H9 (cell line): Measurements from ENCODE around the gene MYO1C. TPM values are rescaled to one million over a fixed set of nuclear protein-coding genes. Genes with fewer than 3 reads are reported as not detected.

ENCODE experiments used
- DNase-seq: peaks from one replicate; pipeline ENCODE4 v3.0.0-alpha.2; 2017
- H2AFZ ChIP-seq: one replicate; pipeline ENCODE4 v1.6.1; 2013; ENCODE audit warnings: mild to moderate bottlenecking, low read length, control low read depth, moderate library complexity
- H2AK5ac ChIP-seq: 2 replicates; pipeline ENCODE4 v1.6.1; 2013; ENCODE audit warnings: low read length, control low read depth, mixed read lengths; ENCODE audit not compliant: insufficient read length
- H2BK120ac ChIP-seq: one replicate; pipeline ENCODE4 v1.6.1; 2013; ENCODE audit warnings: low read depth, mild to moderate bottlenecking, low read length, control low read depth, inconsistent platforms; ENCODE audit not compliant: poor library complexity, severe bottlenecking
- H2BK12ac ChIP-seq: 2 replicates; pipeline ENCODE4 v1.6.1; 2013; ENCODE audit warnings: low read length, control low read depth, mixed read lengths, low read depth; ENCODE audit not compliant: insufficient read length
- H2BK15ac ChIP-seq: 2 replicates; pipeline ENCODE4 v1.6.1; 2013; ENCODE audit warnings: low read depth, low read length, control low read depth
- H2BK20ac ChIP-seq: one replicate; pipeline ENCODE4 v1.6.1; 2013; ENCODE audit warnings: low read depth, mild to moderate bottlenecking, low read length, control low read depth, inconsistent platforms; ENCODE audit not compliant: poor library complexity, severe bottlenecking
- H2BK5ac ChIP-seq: 2 replicates; pipeline ENCODE4 v1.6.1; 2013; ENCODE audit warnings: low read length, control low read depth, mixed read lengths; ENCODE audit not compliant: insufficient read length
- H3K14ac ChIP-seq: 2 replicates; pipeline ENCODE4 v1.6.1; 2013; ENCODE audit warnings: low read length, control low read depth; ENCODE audit not compliant: insufficient read depth
- H3K18ac ChIP-seq: 2 replicates; pipeline ENCODE4 v1.6.1; 2013; ENCODE audit warnings: low read depth, mild to moderate bottlenecking, mixed read lengths, low read length, control low read depth; ENCODE audit not compliant: insufficient read length
- H3K23ac ChIP-seq: 2 replicates; pipeline ENCODE4 v1.6.1; 2013; ENCODE audit warnings: low read length, control low read depth, mixed read lengths, low read depth; ENCODE audit not compliant: insufficient read length
- H3K23me2 ChIP-seq: 2 replicates; pipeline ENCODE4 v1.6.1; 2013; ENCODE audit warnings: low read depth, mild to moderate bottlenecking, mixed read lengths, low read length, control low read depth; ENCODE audit not compliant: insufficient read length, poor library complexity, severe bottlenecking
- H3K27ac ChIP-seq: 2 replicates; pipeline ENCODE4 v1.5.1; 2013; ENCODE audit warnings: low read length, control low read depth, mixed read lengths, low read depth; ENCODE audit not compliant: insufficient read length
- H3K27me3 ChIP-seq: 2 replicates; pipeline ENCODE4 v1.6.1; 2013; ENCODE audit warnings: low read length, control low read depth, inconsistent platforms; ENCODE audit not compliant: insufficient read depth
- H3K4ac ChIP-seq: 2 replicates; pipeline ENCODE4 v1.6.1; 2013; ENCODE audit warnings: low read depth, mild to moderate bottlenecking, control low read depth, inconsistent platforms, low read length, moderate library complexity
- H3K4me1 ChIP-seq: 2 replicates; pipeline ENCODE4 v1.6.1; 2013; ENCODE audit warnings: low read length, control low read depth, inconsistent platforms; ENCODE audit not compliant: insufficient read depth
- H3K4me2 ChIP-seq: 2 replicates; pipeline ENCODE4 v1.6.1; 2013; ENCODE audit warnings: low read length, control low read depth, mixed read lengths; ENCODE audit not compliant: insufficient read length, insufficient read depth
- H3K56ac ChIP-seq: 2 replicates; pipeline ENCODE4 v1.6.1; 2013; ENCODE audit warnings: low read depth, mild to moderate bottlenecking, mixed read lengths, low read length, control low read depth; ENCODE audit not compliant: insufficient read length
- H3K79me1 ChIP-seq: 2 replicates; pipeline ENCODE4 v1.6.1; 2013; ENCODE audit warnings: low read depth, mild to moderate bottlenecking, moderate library complexity, low read length, control low read depth, inconsistent platforms; ENCODE audit not compliant: insufficient read depth, poor library complexity, severe bottlenecking
- H3K79me2 ChIP-seq: 2 replicates; pipeline ENCODE4 v1.6.1; 2013; ENCODE audit warnings: low read length, control low read depth, inconsistent platforms; ENCODE audit not compliant: insufficient read depth
- H3K9ac ChIP-seq: 2 replicates; pipeline ENCODE4 v1.6.1; 2013; ENCODE audit warnings: low read length, control low read depth, mixed read lengths; ENCODE audit not compliant: insufficient read length; ENCODE audit errors: extremely low read depth
- H3K9me3 ChIP-seq: one replicate; pipeline ENCODE4 v1.6.1; 2013; ENCODE audit warnings: low read depth, low read length, inconsistent platforms; ENCODE audit not compliant: control insufficient read depth
- H3T11ph ChIP-seq: one replicate; pipeline ENCODE4 v1.6.1; 2013; ENCODE audit warnings: mild to moderate bottlenecking, low read length, control low read depth, inconsistent platforms
- H4K20me1 ChIP-seq: one replicate; pipeline ENCODE4 v1.6.1; 2013; ENCODE audit not compliant: control insufficient read depth, insufficient read length, insufficient read depth
- H4K5ac ChIP-seq: 2 replicates; pipeline ENCODE4 v1.6.1; 2013; ENCODE audit warnings: low read depth, mild to moderate bottlenecking, mixed read lengths, low read length, control low read depth; ENCODE audit not compliant: insufficient read length
- H4K8ac ChIP-seq: replicated peaks from 2 replicates; pipeline ENCODE4 v1.6.1; 2013; ENCODE audit warnings: low read length, control low read depth, mixed read lengths, low read depth; ENCODE audit not compliant: insufficient read length
- H4K91ac ChIP-seq: 2 replicates; pipeline ENCODE4 v1.6.1; 2013; ENCODE audit warnings: low read depth, mild to moderate bottlenecking, moderate library complexity, mixed read lengths, low read length, control low read depth; ENCODE audit not compliant: insufficient read length
- H3K27ac Mint-ChIP-seq, 3 experiments: 2 replicates in 2 of 3; 3 replicates in 1 of 3; pipeline ENCODE4 v1.8.0; 2020 to 2021; ENCODE audit warnings: mixed read lengths in 3 of 3, mild to moderate bottlenecking in 1 of 3, moderate library complexity in 1 of 3
- H3K27me3 Mint-ChIP-seq: 2 replicates; pipeline ENCODE4 v1.8.0; 2021; ENCODE audit warnings: low read depth, mild to moderate bottlenecking, moderate library complexity, mixed read lengths
- H3K36me3 Mint-ChIP-seq, 3 experiments: 2 replicates in 2 of 3; 3 replicates in 1 of 3; pipeline ENCODE4 v1.8.0; 2020 to 2021; ENCODE audit warnings: low read depth in 3 of 3, mixed read lengths in 3 of 3; ENCODE audit not compliant: insufficient read depth in 1 of 3
- H3K4me1 Mint-ChIP-seq, 2 experiments: 2 replicates each; pipeline ENCODE4 v1.8.0; 2020; ENCODE audit warnings: mixed read lengths in 2 of 2
- H3K4me3 Mint-ChIP-seq, 2 experiments: 2 replicates in 1 of 2; 3 replicates in 1 of 2; pipeline ENCODE4 v1.8.0; 2020 to 2021; ENCODE audit warnings: mild to moderate bottlenecking in 2 of 2, mixed read lengths in 2 of 2, moderate library complexity in 1 of 2
- H3K9me3 Mint-ChIP-seq, 2 experiments: 2 replicates in 1 of 2; 3 replicates in 1 of 2; pipeline ENCODE4 v1.8.0; 2020; ENCODE audit warnings: mild to moderate bottlenecking in 2 of 2, mixed read lengths in 2 of 2, moderate library complexity in 1 of 2
- CTCF ChIP-seq: fragments of 200-600 bp; sonication (generic); conservative IDR thresholded peaks from 3 replicates; pipeline ENCODE4 v1.8.0; 2021; ENCODE audit warnings: antibody characterized with exemption, mild to moderate bottlenecking
- WGBS: extraction: QIAGEN DNeasy Blood & Tissue Kit; methylation state at CpG from one replicate; pipeline ENCODE4 v1.1.7; 2013; ENCODE audit warnings: missing lambda C conversion rate, low lambda C conversion rate, mixed read lengths; ENCODE audit not compliant: insufficient read length; ENCODE audit errors: extremely low coverage; 5-methylcytosine and 5-hydroxymethylcytosine counted together
- total RNA-seq: library from RNA; stranded (reverse); gene quantifications from 2 replicates; pipeline ENCODE4 v1.2.1, GENCODE V29; 2021

MYO1C gene
- total RNA-seq, 1 experiment from 2014 or later = 86.5 TPM

DNA sequence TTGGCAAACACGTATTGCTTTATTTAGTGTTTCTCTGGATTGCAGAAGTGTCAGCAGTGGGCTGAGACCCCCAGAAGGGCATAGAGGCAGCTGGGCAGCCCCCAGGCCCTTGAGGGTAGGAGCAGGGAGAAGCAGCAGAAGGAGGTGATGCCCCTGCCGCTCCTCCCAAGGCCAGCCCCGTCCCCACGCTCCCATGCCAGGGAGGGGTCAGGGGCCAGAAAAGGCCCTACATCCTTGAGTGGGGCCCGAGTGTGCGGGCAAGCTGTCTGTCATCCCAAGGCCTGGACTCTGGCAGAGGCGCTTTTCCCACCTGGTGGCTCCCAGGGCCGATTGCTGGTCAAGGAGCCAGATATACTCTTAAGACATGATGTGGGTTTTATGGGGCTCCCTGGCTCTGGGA, 28.3 kb downstream of the MYO1C start:
- Histone ChIP-seq H3K79me1 (no peaks in the 10 kb centered on the region), H2BK120ac (no peak overlapping the region), H3K14ac (no peak overlapping the region), H3K27me3 (no peaks in the 10 kb centered on the region), H3K4me1 (no peaks in the 10 kb centered on the region; the same call in 1 of the 2 replicates), H3K4ac (no peak overlapping the region), H3K27ac (no peak overlapping the region), H3K56ac (no peak overlapping the region), H3K79me2 (no peaks in the 10 kb centered on the region), H4K20me1 (no peaks in the 10 kb centered on the region), H4K8ac (no peak overlapping the region), H4K5ac (no peak overlapping the region), H2BK15ac (no peak overlapping the region), H2BK20ac (no peak overlapping the region), H3T11ph (no peak overlapping the region), H3K9ac (no peak overlapping the region), H3K18ac (no peak overlapping the region), H2AK5ac (no peak overlapping the region), H3K4me2 (no peak overlapping the region), H2AFZ (no peak overlapping the region), H3K23me2 (no peaks in the 10 kb centered on the region), H4K91ac (no peak overlapping the region), H2BK12ac (no peak overlapping the region), H3K9me3 (no peaks in the 10 kb centered on the region), H3K23ac (no peak overlapping the region), H2BK5ac (no peak overlapping the region)
- Mint-ChIP-seq H3K4me3 (no peak overlapping the region), H3K9me3 (no peaks in the 10 kb centered on the region; a peak in 1 of 5 replicates), H3K27me3 (no peaks in the 10 kb centered on the region; the same call in 1 of the 2 replicates), H3K4me1 (peaks cover 4 to 14% of the 10 kb centered on the region in 2 experiments), H3K27ac (no peak overlapping the region), H3K36me3 (peaks cover 9 to 59% (median 20%) of the 10 kb centered on the region in 3 experiments; a peak in 6 of 7 replicates)
- no CpG with 5 or more reads among the region's 8 CpGs for WGBS
- TF ChIP-seq CTCF = no peak
- no peak for DNase-seq
